GM19372 (cell line): ENCODE data around the gene SGPL1.

Experiments used
- ATAC-seq: cut with Tn5 transposase; IDR thresholded peaks from one replicate; pipeline ENCODE4 v1.9.1; 2021; ENCODE audit warnings: mild to moderate bottlenecking, low read depth, moderate library complexity; ENCODE audit not compliant: unreplicated experiment

SGPL1 gene

GRCh38 chr10:70809011-70809611 is 6.6 kb upstream of the SGPL1 start:
- no peak for ATAC-seq

- no peak for ATAC-seq
These were observed 6.0 kb upstream of the SGPL1 start for GRCh38 chr10:70809726-70810125.

- ATAC-seq = no peak
These were observed 4.8 kb upstream of the SGPL1 start for GRCh38 chr10:70810967-70811366.

GRCh38 chr10:70811881-70812280 is 3.9 kb upstream of the SGPL1 start:
- no peak for ATAC-seq

- no peak for ATAC-seq
These were observed 2.9 kb upstream of the SGPL1 start for GRCh38 chr10:70812814-70813213.

- ATAC-seq = no peak
These were observed 1.6 kb upstream of the SGPL1 start for GRCh38 chr10:70814126-70814525.

- ATAC-seq = peak; percentile 44
These were observed 609 bp downstream of the SGPL1 start for GRCh38 chr10:70816220-70816894.

- no peak for ATAC-seq
These were observed 5.4 kb downstream of the SGPL1 start for GRCh38 chr10:70820976-70821750.

GRCh38 chr10:70822076-70822820 is 6.5 kb downstream of the SGPL1 start:
- no peak for ATAC-seq

- no peak for ATAC-seq
These were observed 11.5 kb downstream of the SGPL1 start for GRCh38 chr10:70827086-70827757.

- ATAC-seq = no peak
These were observed 13.2 kb downstream of the SGPL1 start for GRCh38 chr10:70828923-70829322.

GRCh38 chr10:70829543-70829942 is 13.8 kb downstream of the SGPL1 start:
- ATAC-seq = no peak

- ATAC-seq = no peak
These were observed 14.4 kb downstream of the SGPL1 start for GRCh38 chr10:70830164-70830563.

GRCh38 chr10:70832221-70832620 is 16.5 kb downstream of the SGPL1 start:
- no peak for ATAC-seq

GRCh38 chr10:70832852-70833528 is 17.2 kb downstream of the SGPL1 start:
- ATAC-seq = no peak

- ATAC-seq = no peak
These were observed 17.9 kb downstream of the SGPL1 start for GRCh38 chr10:70833601-70834000.

GRCh38 chr10:70834021-70834420 is 18.3 kb downstream of the SGPL1 start:
- ATAC-seq = no peak

GRCh38 chr10:70834441-70835151 is 18.8 kb downstream of the SGPL1 start:
- ATAC-seq = no peak

- ATAC-seq = no peak
These were observed 20.6 kb downstream of the SGPL1 start for GRCh38 chr10:70836319-70836718.
